ENCODE measurements around the gene GLIS1. TPM values are rescaled to one million over a fixed set of nuclear protein-coding genes. Genes with fewer than 3 reads are reported as not detected.

Gene GLIS1
- total RNA-seq, 1 donor from 2014 or later = not detected

DNA sequence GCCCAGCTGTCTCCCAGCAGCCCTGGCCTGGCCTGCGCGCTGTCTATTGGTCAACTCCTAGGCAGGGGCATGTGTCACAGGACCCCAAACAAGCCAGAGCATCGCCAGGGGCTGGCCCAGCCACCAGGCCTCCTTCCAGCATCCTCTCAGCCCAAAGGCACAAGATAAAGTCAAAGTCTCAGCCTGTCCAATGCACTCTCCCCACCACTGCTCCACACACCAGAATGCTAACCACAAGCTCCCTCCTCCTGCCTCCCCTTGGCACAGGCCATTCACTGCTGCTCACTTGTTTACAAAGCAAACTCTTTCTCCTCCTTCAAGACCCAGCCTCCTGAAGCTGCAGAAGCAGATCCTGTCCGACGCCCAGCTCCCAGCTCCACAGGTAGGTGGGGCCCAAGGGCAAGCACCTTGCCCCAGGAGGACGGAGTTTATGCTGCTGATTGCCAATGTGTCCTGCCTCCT is 146.4 kb downstream of the GLIS1 start:
- no peaks in the 10 kb centered on the region for H3K4me1 ChIP-seq
- no peaks in the 10 kb centered on the region for H3K27me3 ChIP-seq
- H3K36me3 ChIP-seq = no peaks in the 10 kb centered on the region
- TF ChIP-seq CTCF (IDR thresholded peaks at IDR 0.05) = no peak
- H3K4me3 ChIP-seq = no peak overlapping the region
- H3K9me3 ChIP-seq = no peaks in the 10 kb centered on the region
- DNase-seq (ENCODE audit: low spot score in 2 of 2) = no peak
- intact Hi-C loops (cut with DNase I) = loop anchor here (10.0 kb wide), 1 partner anchor 108 kb away; no protein-coding TSS in a partner anchor
- no peak overlapping the region for H3K27ac ChIP-seq

DNA sequence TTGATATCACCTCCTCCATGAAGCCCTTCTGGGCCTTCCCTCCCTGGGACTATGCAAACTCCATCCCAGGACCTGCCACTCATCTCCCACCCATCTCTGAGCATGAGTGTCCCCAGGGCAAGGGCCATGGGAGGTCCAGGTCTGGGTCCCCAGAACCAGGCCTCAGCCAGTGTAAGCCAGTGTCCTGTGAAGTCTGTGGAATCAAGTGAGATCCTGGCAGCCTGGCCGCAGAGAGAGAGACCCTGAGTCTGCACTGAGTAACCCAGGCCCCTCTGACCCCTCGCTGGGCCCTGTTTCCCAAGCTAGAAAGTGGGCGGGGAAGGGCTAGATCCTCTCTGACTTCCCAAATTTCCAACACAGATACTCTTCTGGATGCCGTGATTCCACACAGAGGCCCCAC is 147.0 kb downstream of the GLIS1 start:
- TF ChIP-seq CTCF (IDR thresholded peaks at IDR 0.05) = no peak
- DNase-seq (ENCODE audit: low spot score in 2 of 2) = no peak
- intact Hi-C loops (cut with DNase I) = loop anchor here (10.0 kb wide), 1 partner anchor 107 kb away; no protein-coding TSS in a partner anchor

DNA sequence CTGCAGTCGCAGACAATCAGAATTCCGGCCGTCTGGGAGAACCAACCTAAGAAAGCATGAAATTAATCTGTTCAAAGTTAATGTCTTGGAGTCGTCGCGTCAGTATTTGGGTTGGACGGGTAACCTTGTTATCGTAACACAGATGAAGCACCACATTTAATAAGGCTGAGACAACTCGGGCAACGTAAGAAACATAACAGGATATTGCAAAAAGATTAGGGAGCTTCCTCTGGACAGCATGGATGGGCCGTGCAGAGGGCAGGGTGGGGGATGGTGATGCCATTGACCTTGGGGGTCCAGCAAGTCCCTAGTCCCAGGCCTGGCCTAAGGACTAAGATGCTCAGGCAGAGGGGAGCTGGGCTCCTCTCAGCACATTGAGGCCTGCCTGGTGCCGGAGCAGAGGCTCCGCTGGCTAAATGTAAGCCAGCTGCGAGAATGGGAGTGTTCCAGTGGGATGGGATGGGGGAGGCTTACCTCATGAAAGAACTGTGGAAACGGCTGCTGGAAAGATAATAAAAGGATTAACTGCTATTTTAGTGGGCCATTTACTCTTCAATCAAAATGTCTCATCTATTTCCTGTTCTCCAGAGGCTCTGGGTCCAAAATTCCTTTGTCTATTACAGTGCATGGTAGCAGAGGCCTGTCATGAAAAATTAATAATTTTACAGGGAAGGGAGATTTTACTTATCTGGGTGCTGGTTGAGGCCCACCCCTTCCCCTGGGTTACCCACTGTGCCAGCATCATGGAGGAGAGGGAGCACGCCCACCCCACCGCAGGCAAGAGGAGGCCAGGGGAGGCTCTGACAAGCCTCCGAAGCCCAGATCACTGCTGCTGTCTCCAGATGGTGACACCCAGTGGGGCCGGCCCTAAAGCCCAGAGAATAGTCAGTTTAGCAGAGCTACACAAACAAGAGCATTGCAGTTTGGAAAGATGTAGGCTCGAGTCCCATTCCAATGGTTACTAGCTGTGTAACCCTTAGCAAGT is 148.1 kb downstream of the GLIS1 start:
- intact Hi-C loops (cut with DNase I) = loop anchor here (10.0 kb wide), 1 partner anchor 106 kb away; no protein-coding TSS in a partner anchor
- H3K9me3 ChIP-seq = no peaks in the 10 kb centered on the region
- DNase-seq (ENCODE audit: low spot score in 2 of 2) = no peak
- no peak overlapping the region for H3K27ac ChIP-seq
- no peak overlapping the region for H3K4me3 ChIP-seq
- H3K4me1 ChIP-seq = no peaks in the 10 kb centered on the region
- no peak for TF ChIP-seq CTCF (IDR thresholded peaks at IDR 0.05)
- no peaks in the 10 kb centered on the region for H3K27me3 ChIP-seq
- H3K36me3 ChIP-seq = no peaks in the 10 kb centered on the region

More for the DNA sequence above, 147.0 kb downstream of the GLIS1 start:
- H3K36me3 ChIP-seq = no peaks in the 10 kb centered on the region
- H3K27me3 ChIP-seq = no peaks in the 10 kb centered on the region
- no peaks in the 10 kb centered on the region for H3K4me1 ChIP-seq
- H3K9me3 ChIP-seq = no peaks in the 10 kb centered on the region
- H3K4me3 ChIP-seq = no peak overlapping the region
- H3K27ac ChIP-seq = no peak overlapping the region

DNA sequence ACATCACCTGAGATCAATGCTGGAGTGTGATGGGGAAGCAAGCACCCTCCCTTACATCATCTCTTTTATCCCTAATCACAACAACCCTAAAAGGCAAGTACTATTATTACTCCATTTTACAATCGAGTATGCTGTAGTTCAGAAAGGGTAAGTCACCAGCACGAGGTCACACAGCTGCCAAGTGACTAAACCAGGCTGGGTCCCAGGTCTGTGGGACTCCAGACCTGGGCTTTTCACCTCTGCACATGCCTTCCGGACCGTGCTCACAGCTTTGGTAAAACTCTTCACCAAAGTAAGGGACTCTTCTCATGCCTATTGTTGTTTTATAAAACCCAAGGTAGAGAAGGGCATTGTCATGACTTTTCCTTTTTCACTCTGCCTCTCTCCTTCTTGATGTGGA is 148.9 kb downstream of the GLIS1 start:
- no peaks in the 10 kb centered on the region for H3K36me3 ChIP-seq
- H3K4me3 ChIP-seq = no peak overlapping the region
- H3K27ac ChIP-seq = no peak overlapping the region
- TF ChIP-seq CTCF (IDR thresholded peaks at IDR 0.05) = no peak
- H3K27me3 ChIP-seq = no peaks in the 10 kb centered on the region
- no peaks in the 10 kb centered on the region for H3K9me3 ChIP-seq
- H3K4me1 ChIP-seq = no peaks in the 10 kb centered on the region
- no peak for DNase-seq (ENCODE audit: low spot score in 2 of 2)
- intact Hi-C loops (cut with DNase I) = loop anchor here (10.0 kb wide), 1 partner anchor 105 kb away; no protein-coding TSS in a partner anchor

GRCh38 chr1:53589043-53589887 is 149.7 kb downstream of the GLIS1 start:
- Histone ChIP-seq H3K9me3 (no peaks in the 10 kb centered on the region), H3K27me3 (no peaks in the 10 kb centered on the region), H3K4me1 (no peaks in the 10 kb centered on the region), H3K36me3 (no peaks in the 10 kb centered on the region), H3K4me3 (no peak overlapping the region), H3K27ac (no peak overlapping the region)
- DNase-seq (ENCODE audit: low spot score in 2 of 2) = no peak
- intact Hi-C loops (cut with DNase I) = no loop called here
- TF ChIP-seq CTCF (IDR thresholded peaks at IDR 0.05) = no peak
